Astrocyte of the spinal cord (primary cell): ENCODE measurements around the gene EHBP1L1.
"Not testable (repeated sequence)": the region's sequence is repeated elsewhere in the genome, so short reads cannot be mapped to it uniquely, and the experiment has no call there.

Experiments
- DNase-seq: peaks from one replicate; pipeline ENCODE4 v3.0.0; 2011; ENCODE audit warnings: low read depth, low spot score
- H3K4me3 ChIP-seq: 2 replicates; pipeline ENCODE4 v1.5.1; 2011; ENCODE audit warnings: low read depth, mild to moderate bottlenecking, low read length, moderate library complexity
- CTCF ChIP-seq: IDR thresholded peaks from 2 replicates; pipeline ENCODE4 v1.5.1; 2012; ENCODE audit warnings: low read depth, mild to moderate bottlenecking, low read length, inconsistent platforms
- in situ Hi-C: cut with HindIII; loops from 2 replicates; pipeline ENCODE4 v1.10.0; 2017; ENCODE audit warnings: low sequenced_read_pairs

EHBP1L1 gene

GRCh38 chr11:65560555-65561418, 15.1 kb upstream of the EHBP1L1 start:
- no peak overlapping the region for H3K4me3 ChIP-seq
- TF ChIP-seq CTCF, result no peak
- in situ Hi-C loops, result no loop called here
- DNase-seq, result peak; percentile 90

- TF ChIP-seq CTCF, result no peak
These were observed 13.8 kb upstream of the EHBP1L1 start for GRCh38 chr11:65562020-65562419.

GRCh38 chr11:65562788-65563187, 13.1 kb upstream of the EHBP1L1 start:
- in situ Hi-C loops, result no loop called here
- DNase-seq, result no peak
- no peak overlapping the region for H3K4me3 ChIP-seq
- TF ChIP-seq CTCF, result no peak

More at GRCh38 chr11:65562020-65562419, 13.8 kb upstream of the EHBP1L1 start:
- no peak for DNase-seq
- in situ Hi-C loops, result no loop called here
- no peak overlapping the region for H3K4me3 ChIP-seq

- no peak for DNase-seq
These were observed 12.3 kb upstream of the EHBP1L1 start for GRCh38 chr11:65563601-65564000.

GRCh38 chr11:65564879-65565559, 10.8 kb upstream of the EHBP1L1 start:
- H3K4me3 ChIP-seq, in situ Hi-C loops, DNase-seq: not testable (repeated sequence)

More at GRCh38 chr11:65563601-65564000, 12.3 kb upstream of the EHBP1L1 start:
- in situ Hi-C loops, result no loop called here
- H3K4me3 ChIP-seq, result no peak overlapping the region
- TF ChIP-seq CTCF, result no peak

- no peak for TF ChIP-seq CTCF
- H3K4me3 ChIP-seq, result no peak overlapping the region
- no peak for DNase-seq
- in situ Hi-C loops, result no loop called here
These were observed 10.0 kb upstream of the EHBP1L1 start for GRCh38 chr11:65565624-65566453.
